Endometrial microvascular endothelial cells (primary cell): ENCODE data around the gene ANO2. TPM values are rescaled to one million over a fixed set of nuclear protein-coding genes. Genes with fewer than 3 reads are reported as not detected.
"Not testable (repeated sequence)": the region's sequence is repeated elsewhere in the genome, so short reads cannot be mapped to it uniquely, and the experiment has no call there.

Source experiments
- in situ Hi-C: cut with HindIII; loops from 2 replicates; pipeline ENCODE4 v1.10.0; 2017; ENCODE audit warnings: low sequenced_read_pairs, low pct_unique_long_range_greater_than_20kb; ENCODE audit errors: inconsistent ontology term
- total RNA-seq: library from RNA; depleted of rRNA; stranded (reverse); fragments of >200 nt; gene quantifications from one replicate; pipeline ENCODE4 v1.2.3, GENCODE V29; 2015; ENCODE audit errors: inconsistent ontology term

The ANO2 gene
- total RNA-seq, 1 donor from 2014 or later: 16.4 TPM

GRCh38 chr12:5868625-5869295 is 76.3 kb downstream of the ANO2 start:
- in situ Hi-C loops: no loop called here

GRCh38 chr12:5865397-5865796 is 79.7 kb downstream of the ANO2 start:
- in situ Hi-C loops: no loop called here

GRCh38 chr12:5864972-5865371 is 80.1 kb downstream of the ANO2 start:
- in situ Hi-C loops: no loop called here

GRCh38 chr12:5864301-5864700 is 80.8 kb downstream of the ANO2 start:
- in situ Hi-C loops: no loop called here

GRCh38 chr12:5861416-5861815 is 83.6 kb downstream of the ANO2 start:
- in situ Hi-C loops: no loop called here

GRCh38 chr12:5856692-5857091 is 88.4 kb downstream of the ANO2 start:
- in situ Hi-C loops: no loop called here

GRCh38 chr12:5846950-5847349 is 98.1 kb downstream of the ANO2 start:
- in situ Hi-C loops: no loop called here

- in situ Hi-C loops: no loop called here
Observed at GRCh38 chr12:5840944-5841343, 104.1 kb downstream of the ANO2 start.

GRCh38 chr12:5830111-5830510 is 114.9 kb downstream of the ANO2 start:
- in situ Hi-C loops: no loop called here

- in situ Hi-C loops: no loop called here
Observed at GRCh38 chr12:5827591-5827990, 117.5 kb downstream of the ANO2 start.

- in situ Hi-C loops: not testable (repeated sequence)
Observed at GRCh38 chr12:5825761-5826160, 119.3 kb downstream of the ANO2 start.

GRCh38 chr12:5818877-5819276 is 126.2 kb downstream of the ANO2 start:
- in situ Hi-C loops: not testable (repeated sequence)

GRCh38 chr12:5817246-5817645 is 127.8 kb downstream of the ANO2 start:
- in situ Hi-C loops: no loop called here

GRCh38 chr12:5809586-5809985 is 135.5 kb downstream of the ANO2 start:
- in situ Hi-C loops: no loop called here

GRCh38 chr12:5808981-5809380 is 136.1 kb downstream of the ANO2 start:
- in situ Hi-C loops: no loop called here

GRCh38 chr12:5807514-5808219 is 137.4 kb downstream of the ANO2 start:
- in situ Hi-C loops: no loop called here

GRCh38 chr12:5807090-5807414 is 138.0 kb downstream of the ANO2 start:
- in situ Hi-C loops: no loop called here

GRCh38 chr12:5806371-5807089 is 138.5 kb downstream of the ANO2 start:
- in situ Hi-C loops: no loop called here

- in situ Hi-C loops: no loop called here
Observed at GRCh38 chr12:5803532-5803931, 141.5 kb downstream of the ANO2 start.
